Transverse colon (tissue), 4 donors: ENCODE results near the gene CTSD. TPM values are rescaled to one million over a fixed set of nuclear protein-coding genes. Genes with fewer than 3 reads are reported as not detected.

Source experiments
- DNase-seq: peaks from one replicate; pipeline ENCODE4 v3.0.0-alpha.2; 2019
- H3K27ac ChIP-seq, 4 donors: fragments of 200-600 bp; sonication (generic); 2 replicates each; pipeline ENCODE4 v1.5.1; 2016 to 2018; ENCODE audit warnings: inconsistent platforms in 4 of 4
- H3K27me3 ChIP-seq: fragments of 200-600 bp; sonication (generic); 2 replicates; pipeline ENCODE4 v1.5.1; 2017; ENCODE audit warnings: inconsistent platforms
- H3K36me3 ChIP-seq, 4 donors: fragments of 200-600 bp; sonication (generic); 2 replicates each; pipeline ENCODE4 v1.5.1; 2017 to 2019; ENCODE audit warnings: inconsistent platforms in 4 of 4
- H3K4me1 ChIP-seq, 4 donors: fragments of 200-600 bp; sonication (generic); 2 replicates each; pipeline ENCODE4 v1.5.1; 2017 to 2020; ENCODE audit warnings: inconsistent platforms in 4 of 4
- H3K4me3 ChIP-seq, 4 donors: fragments of 200-600 bp; sonication (generic); 1 replicate in 1 of 4; 2 replicates in 3 of 4; pipeline versions ENCODE4 v1.5.1 to v1.6.1; 2017 to 2019; ENCODE audit warnings: inconsistent platforms in 4 of 4
- H3K9me3 ChIP-seq, 2 donors: fragments of 200-600 bp; sonication (generic); 2 replicates each; pipeline ENCODE4 v1.5.1; 2017 to 2019; ENCODE audit warnings: inconsistent platforms in 2 of 2
- EP300 ChIP-seq: sonication (generic); formaldehyde crosslinking; IDR thresholded peaks from one replicate; pipeline ENCODE4 v1.6.1; 2017; ENCODE audit warnings: antibody characterized with exemption, low read depth
- POLR2A ChIP-seq: fragments of 450-650 bp; IDR thresholded peaks from one replicate; pipeline ENCODE4 v1.6.1; 2016; ENCODE audit warnings: antibody characterized with exemption, mild to moderate bottlenecking, moderate library complexity
- POLR2AphosphoS5 ChIP-seq, 3 donors: sonication (generic); formaldehyde crosslinking; IDR thresholded peaks; one replicate each; pipeline ENCODE4 v1.6.1; 2016; ENCODE audit warnings: antibody characterized with exemption in 3 of 3
- WGBS, 2 donors: methylation state at CpG; one replicate each; pipeline ENCODE4 v1.1.5; 2018; ENCODE audit warnings: low coverage in 1 of 2; 5-methylcytosine and 5-hydroxymethylcytosine counted together
- in situ Hi-C, 4 donors: fragments of 200-750 bp; cut with MboI; loops; one replicate each; pipeline versions ENCODE4 v1.15.0 to v1.15.1; 2017; ENCODE audit warnings: low sequenced_read_pairs in 3 of 4, low pct_ligation_motif_present in 1 of 4, low pct_unique_long_range_greater_than_20kb in 1 of 4
- intact Hi-C: fragments of 100-400 bp; cut with DNase I; formaldehyde crosslinking; loops from one replicate; pipeline ENCODE4 v1.15.1; 2023; ENCODE audit warnings: low total_unique reads
- total RNA-seq, 4 donors: library from RNA; depleted of rRNA; stranded (reverse); fragments of >200 nt; gene quantifications; one replicate each; pipeline ENCODE4 v1.1.0, GENCODE V29; 2016
- TF ChIP-seq, protein P1 (sequence below), 5 experiments: fragments of 200-600 bp in 3 of 5; fragments of 450-650 bp in 2 of 5; sonication (generic) in 3 of 5; IDR thresholded peaks; 1 replicate in 2 of 5; 2 replicates in 3 of 5; pipeline ENCODE4 v1.5.1; 2016 to 2017; ENCODE audit warnings: antibody characterized with exemption in 5 of 5, inconsistent platforms in 3 of 5, mild to moderate bottlenecking in 2 of 5, moderate library complexity in 1 of 5

Gene CTSD
- total RNA-seq, 4 donors from 2014 or later = 548 to 1,794 (median 1,176) TPM

DNA sequence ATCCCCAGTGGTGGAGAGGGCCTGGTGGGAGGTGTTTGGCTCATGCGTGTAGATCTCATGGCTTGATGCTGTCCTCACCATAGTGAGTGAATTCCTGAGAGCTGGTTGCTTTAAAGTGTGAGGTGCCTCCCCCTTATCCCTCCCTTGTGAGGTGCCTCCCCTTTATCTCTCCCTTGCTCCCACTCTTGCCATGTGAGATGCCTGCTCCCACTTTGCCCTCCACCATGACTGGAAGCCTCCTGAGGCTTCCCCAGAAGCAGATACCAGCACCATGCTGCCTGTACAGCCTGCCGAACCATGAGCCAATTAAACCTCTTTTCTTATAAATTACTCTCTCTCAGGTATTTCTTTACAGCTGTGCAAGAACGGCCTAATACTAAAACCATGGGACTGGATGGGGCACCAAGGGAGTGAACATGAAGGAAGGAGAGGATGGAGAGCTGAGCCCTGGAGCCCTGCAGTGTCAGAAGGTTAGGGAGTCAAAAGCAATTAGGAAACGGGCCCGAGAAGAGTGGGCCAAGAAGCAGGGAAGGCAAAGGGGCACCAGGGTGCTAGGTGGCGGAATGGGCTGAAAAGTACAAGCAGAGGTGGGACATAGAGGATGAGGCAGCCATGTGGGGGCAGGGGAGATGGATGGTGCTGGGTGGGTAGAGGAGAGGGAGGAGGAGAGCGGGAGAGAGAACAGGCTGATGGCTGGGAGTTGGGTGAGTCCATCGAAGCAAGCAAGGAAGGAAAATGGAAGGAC, 22.8 kb downstream of the CTSD start:
- no peak overlapping the region for H3K4me3 ChIP-seq
- DNase-seq = no peak
- H3K27ac ChIP-seq = no peak overlapping the region
- intact Hi-C loops = no loop called here
- TF ChIP-seq, protein P1, sequence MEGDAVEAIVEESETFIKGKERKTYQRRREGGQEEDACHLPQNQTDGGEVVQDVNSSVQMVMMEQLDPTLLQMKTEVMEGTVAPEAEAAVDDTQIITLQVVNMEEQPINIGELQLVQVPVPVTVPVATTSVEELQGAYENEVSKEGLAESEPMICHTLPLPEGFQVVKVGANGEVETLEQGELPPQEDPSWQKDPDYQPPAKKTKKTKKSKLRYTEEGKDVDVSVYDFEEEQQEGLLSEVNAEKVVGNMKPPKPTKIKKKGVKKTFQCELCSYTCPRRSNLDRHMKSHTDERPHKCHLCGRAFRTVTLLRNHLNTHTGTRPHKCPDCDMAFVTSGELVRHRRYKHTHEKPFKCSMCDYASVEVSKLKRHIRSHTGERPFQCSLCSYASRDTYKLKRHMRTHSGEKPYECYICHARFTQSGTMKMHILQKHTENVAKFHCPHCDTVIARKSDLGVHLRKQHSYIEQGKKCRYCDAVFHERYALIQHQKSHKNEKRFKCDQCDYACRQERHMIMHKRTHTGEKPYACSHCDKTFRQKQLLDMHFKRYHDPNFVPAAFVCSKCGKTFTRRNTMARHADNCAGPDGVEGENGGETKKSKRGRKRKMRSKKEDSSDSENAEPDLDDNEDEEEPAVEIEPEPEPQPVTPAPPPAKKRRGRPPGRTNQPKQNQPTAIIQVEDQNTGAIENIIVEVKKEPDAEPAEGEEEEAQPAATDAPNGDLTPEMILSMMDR (IDR thresholded peaks at IDR 0.05) = no peak
- no peak for TF ChIP-seq POLR2A
- no peak for TF ChIP-seq EP300
- TF ChIP-seq POLR2AphosphoS5 (IDR thresholded peaks at IDR 0.05) = no peak
- in situ Hi-C loops = no loop called here
- WGBS, 2 donors = 83% methylated on average over 5 to 8 of the region's 8 CpGs
- H3K9me3 ChIP-seq = peaks cover 0 to 5% of the 10 kb centered on the region in 2 donors
- H3K36me3 ChIP-seq = no peaks in the 10 kb centered on the region
- H3K27me3 ChIP-seq = peaks cover 20% of the 10 kb centered on the region
- no peaks in the 10 kb centered on the region for H3K4me1 ChIP-seq

DNA sequence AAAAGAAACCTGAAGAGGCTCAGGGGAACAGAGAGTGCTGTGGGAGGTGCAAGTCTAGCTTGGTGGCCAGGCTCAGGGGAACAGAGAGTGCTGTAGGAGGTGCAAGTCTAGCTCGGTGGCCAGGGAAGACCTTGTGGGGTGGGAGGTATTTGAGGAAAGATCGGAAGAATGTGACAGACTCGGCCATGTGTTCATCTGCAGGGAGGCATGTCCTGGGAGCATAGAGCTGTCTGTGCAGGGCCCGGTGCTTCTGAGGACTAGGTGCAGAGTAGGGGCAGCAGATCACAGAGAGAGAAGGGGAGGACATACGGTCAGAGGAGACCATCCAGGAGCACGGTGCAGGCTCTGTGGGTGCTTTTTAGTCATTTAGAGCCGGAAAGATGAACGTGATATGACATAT, 24.2 kb downstream of the CTSD start:
- no peak for DNase-seq
- no peaks in the 10 kb centered on the region for H3K36me3 ChIP-seq
- no peak overlapping the region for H3K4me3 ChIP-seq
- no peak overlapping the region for H3K27ac ChIP-seq
- TF ChIP-seq EP300 (no peak), POLR2AphosphoS5 (IDR thresholded peaks at IDR 0.05) (no peak), POLR2A (no peak)
- TF ChIP-seq, protein P1 (IDR thresholded peaks at IDR 0.05) = no peak
- in situ Hi-C loops (no loop called here), intact Hi-C loops (no loop called here)
- H3K9me3 ChIP-seq = peaks cover 0 to 5% of the 10 kb centered on the region in 2 donors
- 61 to 72% methylated on average over 8 of the region's 8 CpGs for WGBS, 2 donors
- H3K27me3 ChIP-seq = peaks cover 33% of the 10 kb centered on the region
- H3K4me1 ChIP-seq = no peaks in the 10 kb centered on the region

GRCh38 chr11:1738380-1738779, 25.3 kb downstream of the CTSD start:
- WGBS, 2 donors = 90 to 95% methylated on average over 6 to 10 of the region's 10 CpGs
- peaks cover 45% of the 10 kb centered on the region for H3K27me3 ChIP-seq

GRCh38 chr11:1737080-1737757, 26.5 kb downstream of the CTSD start:
- intact Hi-C loops = no loop called here
- H3K27me3 ChIP-seq = peaks cover 56% of the 10 kb centered on the region
- WGBS, 2 donors = 53 to 86% methylated on average over 1 to 6 of the region's 6 CpGs

More at GRCh38 chr11:1738380-1738779, 25.3 kb downstream of the CTSD start:
- peaks cover 0 to 5% of the 10 kb centered on the region in 2 donors for H3K9me3 ChIP-seq
- H3K4me1 ChIP-seq = no peaks in the 10 kb centered on the region
- in situ Hi-C loops (no loop called here), intact Hi-C loops (no loop called here)
- no peak overlapping the region for H3K4me3 ChIP-seq
- no peak overlapping the region for H3K27ac ChIP-seq
- no peak for DNase-seq
- no peaks in the 10 kb centered on the region for H3K36me3 ChIP-seq
- TF ChIP-seq, protein P1 (IDR thresholded peaks at IDR 0.05) = no peak
- TF ChIP-seq POLR2A (no peak), POLR2AphosphoS5 (IDR thresholded peaks at IDR 0.05) (no peak), EP300 (no peak)

More at GRCh38 chr11:1737080-1737757, 26.5 kb downstream of the CTSD start:
- no peak overlapping the region for H3K27ac ChIP-seq
- no peaks in the 10 kb centered on the region for H3K36me3 ChIP-seq
- no peak overlapping the region for H3K4me3 ChIP-seq
- TF ChIP-seq POLR2AphosphoS5 (IDR thresholded peaks at IDR 0.05) (no peak), POLR2A (no peak), EP300 (no peak)
- TF ChIP-seq, protein P1 (IDR thresholded peaks at IDR 0.05) = no peak
- in situ Hi-C loops = no loop called here
- no peak for DNase-seq
- peaks cover 0 to 5% of the 10 kb centered on the region in 2 donors for H3K9me3 ChIP-seq
- H3K4me1 ChIP-seq = no peaks in the 10 kb centered on the region
